ENCODE data around the gene PICALM. TPM values are rescaled to one million over a fixed set of nuclear protein-coding genes. Genes with fewer than 3 reads are reported as not detected.

The PICALM gene
- total and polyA plus RNA-seq, 9 of the 15 experiments (the other 6 are each of a cell fraction or from before 2014, with no cell fraction given), result 41.3 to 990 (median 309) TPM

DNA sequence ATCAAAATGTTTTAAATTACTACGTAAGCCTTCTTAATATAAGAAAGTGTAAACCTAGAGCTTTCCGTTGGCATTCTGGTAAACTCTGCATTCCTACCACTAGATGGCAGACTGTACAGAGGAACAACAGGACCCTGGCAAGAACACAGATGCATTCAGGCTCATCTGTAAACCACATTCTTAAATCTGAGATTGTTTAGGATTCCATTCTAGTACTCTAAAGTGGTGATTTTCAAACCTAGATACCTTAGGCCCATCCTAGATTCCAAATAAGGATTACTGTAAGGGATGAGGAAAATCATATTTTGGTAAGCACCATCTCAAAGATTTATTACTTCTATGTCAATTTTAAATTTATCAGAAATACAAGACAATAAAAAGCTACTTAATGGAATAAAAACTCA is 26.9 kb downstream of the PICALM start (continued):
- TF ChIP-seq, protein P1, sequence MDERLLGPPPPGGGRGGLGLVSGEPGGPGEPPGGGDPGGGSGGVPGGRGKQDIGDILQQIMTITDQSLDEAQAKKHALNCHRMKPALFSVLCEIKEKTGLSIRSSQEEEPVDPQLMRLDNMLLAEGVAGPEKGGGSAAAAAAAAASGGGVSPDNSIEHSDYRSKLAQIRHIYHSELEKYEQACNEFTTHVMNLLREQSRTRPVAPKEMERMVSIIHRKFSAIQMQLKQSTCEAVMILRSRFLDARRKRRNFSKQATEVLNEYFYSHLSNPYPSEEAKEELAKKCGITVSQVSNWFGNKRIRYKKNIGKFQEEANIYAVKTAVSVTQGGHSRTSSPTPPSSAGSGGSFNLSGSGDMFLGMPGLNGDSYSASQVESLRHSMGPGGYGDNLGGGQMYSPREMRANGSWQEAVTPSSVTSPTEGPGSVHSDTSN (CRISPR knock-in tag; IDR thresholded peaks at IDR 0.05; ENCODE audit: low read depth), result no peak
- TF ChIP-seq, protein P1 (tag; conservative IDR thresholded peaks at IDR 0.05; ENCODE audit: low read depth), result no peak
- peak; percentile 83 to 84 for TF ChIP-seq HDAC1 (IDR thresholded peaks at IDR 0.05)
- no peak for TF ChIP-seq ZBED1 (IDR thresholded peaks at IDR 0.05)
- 0 out of 2 replicates have a peak, but pooled peaks have one; percentile 54 for TF ChIP-seq SMC3 (conservative IDR thresholded peaks at IDR 0.05; ENCODE audit: insufficient read depth, low read depth, low read length)
- TF ChIP-seq THRB (CRISPR knock-in tag; conservative IDR thresholded peaks at IDR 0.05), result no peak
- no peak for TF ChIP-seq SMARCB1 (IDR thresholded peaks at IDR 0.05; ENCODE audit: insufficient read length, low read depth)
- no peak for TF ChIP-seq HNRNPK (IDR thresholded peaks at IDR 0.05; ENCODE audit: low read depth, low read length, poor library complexity, severe bottlenecking)
- TF ChIP-seq, protein P2, sequence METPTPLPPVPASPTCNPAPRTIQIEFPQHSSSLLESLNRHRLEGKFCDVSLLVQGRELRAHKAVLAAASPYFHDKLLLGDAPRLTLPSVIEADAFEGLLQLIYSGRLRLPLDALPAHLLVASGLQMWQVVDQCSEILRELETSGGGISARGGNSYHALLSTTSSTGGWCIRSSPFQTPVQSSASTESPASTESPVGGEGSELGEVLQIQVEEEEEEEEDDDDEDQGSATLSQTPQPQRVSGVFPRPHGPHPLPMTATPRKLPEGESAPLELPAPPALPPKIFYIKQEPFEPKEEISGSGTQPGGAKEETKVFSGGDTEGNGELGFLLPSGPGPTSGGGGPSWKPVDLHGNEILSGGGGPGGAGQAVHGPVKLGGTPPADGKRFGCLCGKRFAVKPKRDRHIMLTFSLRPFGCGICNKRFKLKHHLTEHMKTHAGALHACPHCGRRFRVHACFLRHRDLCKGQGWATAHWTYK (CRISPR knock-in tag; IDR thresholded peaks at IDR 0.05), result no peak
- TF ChIP-seq, protein P3, sequence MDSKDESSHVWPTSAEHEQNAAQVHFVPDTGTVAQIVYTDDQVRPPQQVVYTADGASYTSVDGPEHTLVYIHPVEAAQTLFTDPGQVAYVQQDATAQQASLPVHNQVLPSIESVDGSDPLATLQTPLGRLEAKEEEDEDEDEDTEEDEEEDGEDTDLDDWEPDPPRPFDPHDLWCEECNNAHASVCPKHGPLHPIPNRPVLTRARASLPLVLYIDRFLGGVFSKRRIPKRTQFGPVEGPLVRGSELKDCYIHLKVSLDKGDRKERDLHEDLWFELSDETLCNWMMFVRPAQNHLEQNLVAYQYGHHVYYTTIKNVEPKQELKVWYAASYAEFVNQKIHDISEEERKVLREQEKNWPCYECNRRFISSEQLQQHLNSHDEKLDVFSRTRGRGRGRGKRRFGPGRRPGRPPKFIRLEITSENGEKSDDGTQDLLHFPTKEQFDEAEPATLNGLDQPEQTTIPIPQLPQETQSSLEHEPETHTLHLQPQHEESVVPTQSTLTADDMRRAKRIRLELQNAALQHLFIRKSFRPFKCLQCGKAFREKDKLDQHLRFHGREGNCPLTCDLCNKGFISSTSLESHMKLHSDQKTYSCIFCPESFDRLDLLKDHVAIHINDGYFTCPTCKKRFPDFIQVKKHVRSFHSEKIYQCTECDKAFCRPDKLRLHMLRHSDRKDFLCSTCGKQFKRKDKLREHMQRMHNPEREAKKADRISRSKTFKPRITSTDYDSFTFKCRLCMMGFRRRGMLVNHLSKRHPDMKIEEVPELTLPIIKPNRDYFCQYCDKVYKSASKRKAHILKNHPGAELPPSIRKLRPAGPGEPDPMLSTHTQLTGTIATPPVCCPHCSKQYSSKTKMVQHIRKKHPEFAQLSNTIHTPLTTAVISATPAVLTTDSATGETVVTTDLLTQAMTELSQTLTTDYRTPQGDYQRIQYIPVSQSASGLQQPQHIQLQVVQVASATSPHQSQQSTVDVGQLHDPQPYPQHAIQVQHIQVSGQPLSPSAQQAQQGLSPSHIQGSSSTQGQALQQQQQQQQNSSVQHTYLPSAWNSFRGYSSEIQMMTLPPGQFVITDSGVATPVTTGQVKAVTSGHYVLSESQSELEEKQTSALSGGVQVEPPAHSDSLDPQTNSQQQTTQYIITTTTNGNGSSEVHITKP (IDR thresholded peaks at IDR 0.05; ENCODE audit: partially characterized antibody), result no peak
- no peak for TF ChIP-seq PTBP1 (IDR thresholded peaks at IDR 0.05; ENCODE audit: low read depth, low read length)
- no peak for TF ChIP-seq ZNF639 (CRISPR knock-in tag; conservative IDR thresholded peaks at IDR 0.05 in 1 of 2, IDR thresholded peaks at IDR 0.05 in 1 of 2)
- no peak for TF ChIP-seq GABPB1 (CRISPR knock-in tag; IDR thresholded peaks at IDR 0.05)
- TF ChIP-seq MYNN (IDR thresholded peaks at IDR 0.05), result no peak
- TF ChIP-seq MYNN (CRISPR knock-in tag; IDR thresholded peaks at IDR 0.05), result no peak

Data from K562 (cell line).